H1 (cell line): ENCODE measurements around the gene MIPOL1. TPM values are rescaled to one million over a fixed set of nuclear protein-coding genes. Genes with fewer than 3 reads are reported as not detected.

Experiments
- CTCF ChIA-PET: fragments of 300-600 bp; sonication (Branson Sonifier 250); formaldehyde crosslinking; loops from one replicate; lab custom pipeline; 2021; ENCODE audit not compliant: partially characterized antibody; lab: Charles Lee
- POLR2A ChIA-PET: fragments of 300-600 bp; sonication (Branson Sonifier 250); formaldehyde crosslinking; loops from one replicate; lab custom pipeline; 2021; ENCODE audit warnings: inconsistent platforms; ENCODE audit not compliant: partially characterized antibody; lab: Charles Lee
- DNase-seq, 2 experiments: peaks; one replicate each; pipeline versions ENCODE4 v3.0.0 to v3.0.0-alpha.2; 2010 to 2022; ENCODE audit warnings: low spot score in 2 of 2, low read depth in 1 of 2, mixed read lengths in 1 of 2
- FAIRE-seq: peaks from 2 replicates; lab custom pipeline; 2011; peaks lifted over from hg19 to GRCh38; lab: Jason Lieb, UNC
- H2AFZ ChIP-seq: 2 replicates; pipeline ENCODE4 v1.8.1; 2012; ENCODE audit warnings: low read length, inconsistent platforms
- H2AK5ac ChIP-seq: 2 replicates; pipeline ENCODE4 v1.6.1; 2013; ENCODE audit warnings: low read depth, low read length
- H2BK120ac ChIP-seq: replicated peaks from 2 replicates; pipeline ENCODE3; 2013; ENCODE audit warnings: low read depth, low read length, inconsistent platforms
- H2BK12ac ChIP-seq: 2 replicates; pipeline ENCODE4 v1.6.1; 2013; ENCODE audit warnings: low read depth, low read length
- H2BK15ac ChIP-seq: 2 replicates; pipeline ENCODE4 v1.6.1; 2013; ENCODE audit warnings: low read length
- H2BK20ac ChIP-seq: 2 replicates; pipeline ENCODE4 v1.6.1; 2013; ENCODE audit warnings: low read length
- H2BK5ac ChIP-seq: 2 replicates; pipeline ENCODE4 v1.6.1; 2013; ENCODE audit warnings: low read depth, low read length
- H3K14ac ChIP-seq: 2 replicates; pipeline ENCODE4 v1.6.1; 2013; ENCODE audit warnings: inconsistent platforms; ENCODE audit not compliant: insufficient read length
- H3K18ac ChIP-seq: 2 replicates; pipeline ENCODE4 v1.6.1; 2013; ENCODE audit warnings: low read length; ENCODE audit errors: extremely low read depth
- H3K23ac ChIP-seq: 2 replicates; pipeline ENCODE4 v1.6.1; 2013; ENCODE audit warnings: inconsistent platforms; ENCODE audit not compliant: insufficient read length
- H3K23me2 ChIP-seq: 2 replicates; pipeline ENCODE4 v1.6.1; 2013; ENCODE audit warnings: low read depth, low read length
- H3K27ac ChIP-seq: 2 replicates; pipeline ENCODE4 v1.6.1; 2011; ENCODE audit warnings: low read depth, low read length, inconsistent platforms
- H3K27me3 ChIP-seq, 4 experiments: replicated peaks in 1 of 4; 1 replicate in 1 of 4; 2 replicates in 3 of 4; pipeline versions ENCODE4 v1.6.1 to v1.8.1; 2011 to 2013; ENCODE audit warnings: low read length in 3 of 4, mild to moderate bottlenecking in 3 of 4, inconsistent platforms in 2 of 4, mixed read lengths in 2 of 4, moderate library complexity in 1 of 4; ENCODE audit not compliant: control insufficient read depth in 3 of 4, insufficient read depth in 3 of 4; ENCODE audit errors: extremely low read depth in 1 of 4
- H3K36me3 ChIP-seq, 4 experiments: 2 replicates each; pipeline versions ENCODE4 v1.6.1 to v1.8.1; 2011 to 2013; ENCODE audit warnings: mild to moderate bottlenecking in 4 of 4, low read length in 3 of 4, moderate library complexity in 2 of 4, control low read depth in 1 of 4, inconsistent platforms in 1 of 4; ENCODE audit not compliant: insufficient read depth in 4 of 4, control insufficient read depth in 2 of 4
- H3K4ac ChIP-seq: replicated peaks from 2 replicates; pipeline ENCODE3; 2013; ENCODE audit warnings: low read length, low read depth, mixed read lengths, inconsistent platforms; ENCODE audit not compliant: insufficient read length
- H3K4me1 ChIP-seq, 4 experiments: replicated peaks in 1 of 4; 1 replicate in 1 of 4; 2 replicates in 3 of 4; pipeline versions ENCODE4 v1.6.1 to v1.8.1; 2011 to 2013; ENCODE audit warnings: low read length in 3 of 4, inconsistent platforms in 2 of 4, mixed read lengths in 1 of 4; ENCODE audit not compliant: insufficient read depth in 4 of 4, control insufficient read depth in 3 of 4
- H3K4me2 ChIP-seq, 2 experiments: 2 replicates each; pipeline versions ENCODE4 v1.6.1 to v1.8.1; 2011 to 2013; ENCODE audit warnings: low read depth in 2 of 2, low read length in 2 of 2, control low read depth in 1 of 2, inconsistent platforms in 1 of 2, mild to moderate bottlenecking in 1 of 2; ENCODE audit not compliant: insufficient read depth in 1 of 2
- H3K4me3 ChIP-seq, 4 experiments: fragments of 200-600, 300-600 bp in 1 of 4; sonication (generic), shearing (Covaris generic), sonication (Bioruptor Twin) in 1 of 4; 2 replicates each; pipeline versions ENCODE4 v1.5.1 to v1.8.1; 2011 to 2016; ENCODE audit warnings: low read length in 4 of 4, low read depth in 3 of 4, control low read depth in 2 of 4, inconsistent platforms in 2 of 4, mild to moderate bottlenecking in 2 of 4, mixed read lengths in 1 of 4, moderate library complexity in 1 of 4; ENCODE audit not compliant: insufficient read depth in 2 of 4; ENCODE audit errors: extremely low read depth in 1 of 4
- H3K56ac ChIP-seq: replicated peaks from 2 replicates; pipeline ENCODE3; 2013; ENCODE audit warnings: low read depth, mild to moderate bottlenecking, mixed read lengths, low read length, inconsistent platforms; ENCODE audit not compliant: insufficient read length
- H3K79me1 ChIP-seq: 2 replicates; pipeline ENCODE4 v1.6.1; 2013; ENCODE audit warnings: low read depth, low read length, control low read depth
- H3K79me2 ChIP-seq, 2 experiments: 2 replicates each; pipeline versions ENCODE4 v1.6.1 to v1.8.1; 2012 to 2013; ENCODE audit warnings: low read length in 2 of 2, mild to moderate bottlenecking in 2 of 2, inconsistent platforms in 1 of 2; ENCODE audit not compliant: insufficient read depth in 2 of 2, control insufficient read depth in 1 of 2
- H3K9ac ChIP-seq, 4 experiments: replicated peaks in 1 of 4; 1 replicate in 1 of 4; 2 replicates in 3 of 4; pipeline versions ENCODE4 v1.6.1 to v1.8.1; 2011 to 2013; ENCODE audit warnings: low read depth in 3 of 4, low read length in 3 of 4, control low read depth in 2 of 4, mild to moderate bottlenecking in 2 of 4, moderate library complexity in 2 of 4, inconsistent platforms in 1 of 4; ENCODE audit errors: extremely low read depth in 1 of 4
- H3K9me3 ChIP-seq, 2 experiments: 2 replicates each; pipeline versions ENCODE4 v1.6.1 to v1.8.1; 2012 to 2013; ENCODE audit warnings: mild to moderate bottlenecking in 2 of 2, moderate library complexity in 2 of 2, control low read depth in 1 of 2, inconsistent platforms in 1 of 2, low read depth in 1 of 2, low read length in 1 of 2, mixed read lengths in 1 of 2; ENCODE audit not compliant: insufficient read depth in 2 of 2
- H4K20me1 ChIP-seq, 2 experiments: replicated peaks in 1 of 2; 2 replicates each; pipeline versions ENCODE3 to v1.8.1; 2011 to 2013; ENCODE audit warnings: inconsistent platforms in 2 of 2, low read length in 2 of 2, mild to moderate bottlenecking in 1 of 2; ENCODE audit not compliant: insufficient read depth in 2 of 2, control insufficient read depth in 1 of 2
- H4K5ac ChIP-seq: 2 replicates; pipeline ENCODE4 v1.6.1; 2013; ENCODE audit warnings: low read length, low read depth, mixed read lengths, inconsistent platforms; ENCODE audit not compliant: insufficient read length
- H4K8ac ChIP-seq: 2 replicates; pipeline ENCODE4 v1.8.0; 2013; ENCODE audit warnings: mild to moderate bottlenecking, moderate library complexity, low read length, inconsistent platforms; ENCODE audit not compliant: insufficient read depth; ENCODE audit errors: extremely low read depth
- H4K91ac ChIP-seq: replicated peaks from 2 replicates; pipeline ENCODE3; 2013; ENCODE audit warnings: low read length, mixed read lengths, inconsistent platforms; ENCODE audit not compliant: insufficient read length
- ATF3 ChIP-seq: IDR thresholded peaks from 2 replicates; pipeline ENCODE4 v1.6.1; 2011; ENCODE audit warnings: low read depth, mild to moderate bottlenecking, low read length; ENCODE audit not compliant: insufficient read depth
- BACH1 ChIP-seq: IDR thresholded peaks from 2 replicates; pipeline ENCODE4 v1.6.1; 2012; ENCODE audit warnings: low read length, improper control_type of control experiment
- GTF2F1 ChIP-seq: IDR thresholded peaks from 2 replicates; pipeline ENCODE4 v1.6.1; 2012; ENCODE audit warnings: low read depth, low read length, improper control_type of control experiment, borderline replicate concordance
- HDAC2 ChIP-seq, 2 experiments: fragments of 300-600 bp in 1 of 2; sonication (generic) in 1 of 2; IDR thresholded peaks; 2 replicates each; pipeline ENCODE4 v1.6.1; 2011 to 2012; ENCODE audit warnings: low read depth in 2 of 2, low read length in 2 of 2, mild to moderate bottlenecking in 2 of 2, moderate library complexity in 2 of 2, borderline replicate concordance in 1 of 2, inconsistent platforms in 1 of 2
- JUN ChIP-seq: IDR thresholded peaks from 2 replicates; pipeline ENCODE4 v1.6.1; 2011; ENCODE audit warnings: low read depth, mild to moderate bottlenecking, improper control_type of control experiment, low read length
- JUND ChIP-seq: IDR thresholded peaks from 2 replicates; pipeline ENCODE4 v1.6.1; 2011; ENCODE audit warnings: mild to moderate bottlenecking, improper control_type of control experiment, low read length
- KDM1A ChIP-seq: fragments of 200-600, 300-600 bp; sonication (generic); IDR thresholded peaks from 2 replicates; pipeline ENCODE4 v1.7.1; 2016; ENCODE audit warnings: mild to moderate bottlenecking, low read length, borderline replicate concordance
- SIN3A ChIP-seq, 2 experiments: IDR thresholded peaks in 1 of 2; conservative IDR thresholded peaks in 1 of 2; 2 replicates each; pipeline ENCODE4 v1.6.1; 2011 to 2012; ENCODE audit warnings: low read length in 2 of 2, improper control_type of control experiment in 1 of 2, low read depth in 1 of 2, mild to moderate bottlenecking in 1 of 2
- SRF ChIP-seq: IDR thresholded peaks from 2 replicates; pipeline ENCODE4 v1.6.1; 2011; ENCODE audit warnings: mild to moderate bottlenecking, low read depth, low read length, moderate library complexity
- USF2 ChIP-seq: IDR thresholded peaks from 2 replicates; pipeline ENCODE4 v1.6.1; 2011; ENCODE audit warnings: low read length, improper control_type of control experiment
- WGBS, 2 experiments: shearing (Covaris generic) in 1 of 2; methylation state at CpG; one replicate each; pipeline versions ENCODE4 v1.1.6 to v1.1.7; 2013 to 2015; ENCODE audit warnings: low lambda C conversion rate in 2 of 2, mixed read lengths in 2 of 2, inconsistent platforms in 1 of 2, low coverage in 1 of 2, missing lambda C conversion rate in 1 of 2; ENCODE audit not compliant: insufficient replicate concordance in 2 of 2, insufficient coverage in 1 of 2, insufficient read length in 1 of 2; ENCODE audit errors: extremely low coverage in 1 of 2, missing lambda C conversion rate in 1 of 2; 5-methylcytosine and 5-hydroxymethylcytosine counted together
- polyA plus RNA-seq, 7 experiments: library from polyadenylated mRNA; depleted of rRNA in 3 of 7; stranded (reverse) in 5 of 7; unstranded in 2 of 7; fragments of >200 nt in 5 of 7; fragments of 200-250 nt in 2 of 7; gene quantifications; 1 replicate in 5 of 7; 2 replicates in 1 of 7; 4 replicates in 1 of 7; pipeline versions ENCODE4 v1.2.1 to v1.2.3, GENCODE V29; 2011 to 2013; ENCODE audit warnings: missing spikeins in 2 of 7, mixed read lengths in 2 of 7
- total RNA-seq: library from RNA; stranded (reverse); fragmentation: NEBNext Ultra II Directional; extraction: Animal tissue kit (Norgen Biotek cat#: 25700); gene quantifications from 2 replicates; pipeline ENCODE4 v1.2.1, GENCODE V29; 2021

The MIPOL1 gene
- total and polyA plus RNA-seq, 2 of the 8 experiments (the other 6 are each of a cell fraction or from before 2014, with no cell fraction given) = 2.8 to 23.9 TPM

- no peaks in the 10 kb centered on the region for H3K9me3 ChIP-seq
- H4K5ac ChIP-seq = no peak overlapping the region
- no peak overlapping the region for H3K4me3 ChIP-seq
- H2BK15ac ChIP-seq = no peak overlapping the region
- no peak overlapping the region for H4K91ac ChIP-seq
- H3K79me2 ChIP-seq = no peaks in the 10 kb centered on the region
- H2BK120ac ChIP-seq = no peak overlapping the region
- H4K8ac ChIP-seq = no peak overlapping the region
- no peaks in the 10 kb centered on the region for H3K36me3 ChIP-seq
- DNase-seq (no peak), FAIRE-seq (peak; percentile 28)
- no peak overlapping the region for H3K18ac ChIP-seq
- no peaks in the 10 kb centered on the region for H3K4me1 ChIP-seq
- H3K27ac ChIP-seq = no peak overlapping the region
- H2BK20ac ChIP-seq = no peak overlapping the region
- H2BK5ac ChIP-seq = no peak overlapping the region
- no peak overlapping the region for H3K56ac ChIP-seq
- H2BK12ac ChIP-seq = no peak overlapping the region
- no peak overlapping the region for H2AFZ ChIP-seq
- no peaks in the 10 kb centered on the region for H3K27me3 ChIP-seq
- H3K23me2 ChIP-seq = no peaks in the 10 kb centered on the region
- H2AK5ac ChIP-seq = no peak overlapping the region
- H3K23ac ChIP-seq = no peak overlapping the region
- H3K4me2 ChIP-seq = no peak overlapping the region
- 90% methylated on average over 6 of the region's 6 CpGs; no CpG with 5 or more reads in 1 of the 2 experiments for WGBS, 2 experiments
- ChIA-PET POLR2A (no interaction called here), CTCF (interaction anchor here (0.6 to 0.7 kb wide), 2 partner anchors 292 to 920 kb away, joined by 3 read pairs; no protein-coding TSS in a partner anchor)
- H3K9ac ChIP-seq = no peak overlapping the region
- H4K20me1 ChIP-seq = no peaks in the 10 kb centered on the region
- no peak overlapping the region for H3K4ac ChIP-seq
- H3K79me1 ChIP-seq = no peaks in the 10 kb centered on the region
- H3K14ac ChIP-seq = no peak overlapping the region
- TF ChIP-seq JUND = no peak
- TF ChIP-seq GTF2F1 = no peak
- TF ChIP-seq HDAC2 (IDR thresholded peaks at IDR 0.05; ENCODE audit: borderline replicate concordance in 1 of 2, low read depth in 2 of 2, low read length in 2 of 2) = no peak
- TF ChIP-seq JUN = no peak
- TF ChIP-seq KDM1A = no peak
- no peak for TF ChIP-seq USF2
- TF ChIP-seq ATF3 = no peak
- TF ChIP-seq SRF = no peak
- TF ChIP-seq SIN3A (conservative IDR thresholded peaks at IDR 0.05 in 1 of 2, IDR thresholded peaks at IDR 0.05 in 1 of 2; ENCODE audit: low read depth in 1 of 2, low read length in 2 of 2) = no peak
- TF ChIP-seq BACH1 = no peak
These were observed 349.1 kb downstream of the MIPOL1 start for GRCh38 chr14:37546621-37547447.
